CD4-positive, alpha-beta T cell treated with Interleukin-1 beta for 1 hour (primary cell): ENCODE results near the gene SLC22A13.
"Not testable (repeated sequence)": the region's sequence is repeated elsewhere in the genome, so short reads cannot be mapped to it uniquely, and the experiment has no call there.

Source experiments
- DNase-seq, 2 donors: peaks; one replicate each; pipeline ENCODE4 v3.0.0-alpha.2; 2020 to 2022

Gene SLC22A13, protein sequence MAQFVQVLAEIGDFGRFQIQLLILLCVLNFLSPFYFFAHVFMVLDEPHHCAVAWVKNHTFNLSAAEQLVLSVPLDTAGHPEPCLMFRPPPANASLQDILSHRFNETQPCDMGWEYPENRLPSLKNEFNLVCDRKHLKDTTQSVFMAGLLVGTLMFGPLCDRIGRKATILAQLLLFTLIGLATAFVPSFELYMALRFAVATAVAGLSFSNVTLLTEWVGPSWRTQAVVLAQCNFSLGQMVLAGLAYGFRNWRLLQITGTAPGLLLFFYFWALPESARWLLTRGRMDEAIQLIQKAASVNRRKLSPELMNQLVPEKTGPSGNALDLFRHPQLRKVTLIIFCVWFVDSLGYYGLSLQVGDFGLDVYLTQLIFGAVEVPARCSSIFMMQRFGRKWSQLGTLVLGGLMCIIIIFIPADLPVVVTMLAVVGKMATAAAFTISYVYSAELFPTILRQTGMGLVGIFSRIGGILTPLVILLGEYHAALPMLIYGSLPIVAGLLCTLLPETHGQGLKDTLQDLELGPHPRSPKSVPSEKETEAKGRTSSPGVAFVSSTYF

GRCh38 chr3:38265604-38266307 lies at the start of gene SLC22A13:
TSS of gene SLC22A13 (plus strand) at chr3:38265812. CDS start at chr3:38265861, 49 bp downstream.
- no peak for DNase-seq

DNA sequence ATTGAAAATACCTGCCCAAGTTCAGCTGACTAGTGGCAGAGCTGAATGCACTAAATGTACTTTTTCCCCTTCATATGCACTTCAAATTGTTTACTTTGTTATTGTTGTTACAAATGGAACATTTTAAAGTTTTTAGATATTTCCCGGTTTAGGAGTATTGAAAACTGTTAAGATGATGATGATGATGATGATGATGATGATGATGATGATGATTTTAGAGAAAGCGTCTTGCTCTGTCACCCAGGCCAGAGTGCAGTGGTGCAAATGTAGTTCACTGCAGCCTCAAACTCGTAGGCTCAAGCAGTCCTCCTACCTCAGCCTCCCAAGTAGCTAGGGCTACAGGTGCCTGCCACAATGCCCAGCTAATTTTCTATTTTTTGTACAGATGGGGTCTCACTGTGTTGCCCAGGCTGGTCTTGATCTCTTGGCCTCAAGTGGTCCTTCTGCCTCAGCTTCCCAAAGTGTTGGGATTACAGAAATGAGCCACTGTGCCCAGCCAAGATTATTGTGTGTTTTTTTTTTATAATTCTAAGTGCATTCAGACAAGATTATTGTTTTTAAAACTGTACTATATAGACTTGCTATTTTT lies 45.9 kb upstream of the SLC22A13 start:
- no peak for DNase-seq

- DNase-seq = no peak
Measured at GRCh38 chr3:38221005-38221404, 44.6 kb upstream of the SLC22A13 start.

GRCh38 chr3:38222032-38222634 lies 43.5 kb upstream of the SLC22A13 start:
- no peak for DNase-seq

DNA sequence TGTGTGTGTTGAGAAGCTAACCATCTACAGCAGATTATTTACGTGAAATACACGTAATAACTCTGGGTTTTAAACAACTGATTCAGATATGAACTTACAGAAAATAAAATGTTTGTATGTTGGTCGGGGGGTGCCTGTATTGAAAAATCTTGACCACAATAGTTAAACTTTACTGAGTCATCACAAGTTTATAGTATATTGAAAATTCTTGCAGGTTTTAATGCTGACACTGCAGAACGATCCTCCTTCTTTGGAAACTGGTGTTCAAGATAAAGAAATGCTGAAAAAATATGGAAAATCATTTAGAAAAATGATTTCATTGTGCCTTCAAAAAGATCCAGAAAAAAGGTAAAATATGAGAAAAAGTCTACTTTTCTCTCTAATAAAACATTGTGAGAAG lies 41.3 kb upstream of the SLC22A13 start:
- no peak for DNase-seq

- no peak for DNase-seq
Measured at GRCh38 chr3:38226273-38226672, 39.3 kb upstream of the SLC22A13 start.

DNA sequence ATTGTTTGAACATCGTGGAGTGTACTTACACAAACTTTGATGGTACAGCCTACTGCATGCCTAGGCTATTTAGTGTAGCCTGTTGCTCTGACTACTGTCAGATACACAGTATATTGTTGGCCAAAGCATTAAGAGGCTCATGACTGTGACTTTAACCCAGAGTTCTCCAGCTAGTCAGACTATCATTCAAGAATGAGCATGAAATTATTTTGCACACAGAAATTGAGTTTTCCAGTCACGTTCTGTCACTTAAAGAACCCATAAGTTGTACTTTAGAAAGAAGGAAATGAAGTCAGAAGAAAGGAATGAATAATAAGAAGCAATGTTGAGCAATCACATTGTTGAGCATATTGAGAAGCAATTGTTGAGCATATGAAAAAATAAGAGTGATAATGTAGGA lies 37.6 kb upstream of the SLC22A13 start:
- DNase-seq = no peak

GRCh38 chr3:38229036-38229435 lies 36.6 kb upstream of the SLC22A13 start:
- no peak for DNase-seq

DNA sequence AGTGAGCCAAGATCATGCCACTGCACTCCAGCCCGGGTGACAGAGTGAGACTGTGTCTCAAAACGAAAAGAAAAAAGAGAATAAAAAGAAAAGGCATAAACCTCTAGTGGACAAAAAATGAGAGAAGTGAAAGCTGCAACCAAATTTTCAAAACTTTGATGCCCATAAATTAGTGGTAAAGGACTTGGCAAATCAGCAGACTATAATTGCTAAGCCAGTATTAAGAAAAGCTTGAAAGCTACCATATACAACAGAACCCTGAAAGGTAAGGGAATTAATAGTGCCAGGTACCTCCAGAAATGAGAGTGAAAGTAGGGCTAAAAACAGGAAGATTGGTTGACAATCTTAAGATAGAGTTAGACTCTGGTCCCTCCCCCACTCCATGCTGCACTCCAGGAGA lies 32.9 kb upstream of the SLC22A13 start:
- no peak for DNase-seq

- DNase-seq = no peak
Measured at GRCh38 chr3:38235466-38235865, 30.1 kb upstream of the SLC22A13 start.

DNA sequence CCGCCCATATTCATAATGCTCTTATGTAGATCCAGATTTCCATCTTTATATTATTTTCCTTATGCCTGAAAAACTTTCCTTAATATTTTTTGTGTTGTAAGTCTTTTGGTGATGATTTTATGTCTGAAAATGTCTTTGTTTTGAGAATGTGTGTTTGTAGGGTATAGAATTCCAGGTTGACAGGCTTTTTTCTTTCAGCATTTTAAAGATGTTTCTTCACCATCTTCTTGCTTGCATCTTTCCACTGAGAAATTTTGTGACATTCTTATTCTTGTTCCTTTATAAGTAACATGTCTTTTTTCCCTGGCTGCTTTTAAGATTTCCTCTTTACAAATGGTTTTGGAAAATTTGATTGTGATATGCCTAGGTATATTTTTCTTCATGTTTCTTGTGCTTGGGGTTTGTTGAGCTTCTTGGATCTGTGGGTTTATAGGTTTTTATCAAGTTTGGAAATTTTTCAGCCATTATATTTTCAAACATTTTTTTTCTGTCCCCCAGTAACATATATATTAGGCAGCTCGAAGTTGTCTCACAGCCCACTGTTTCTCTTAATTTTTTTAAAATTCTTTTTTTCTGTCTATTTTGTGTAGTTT lies 27.1 kb upstream of the SLC22A13 start:
- no peak for DNase-seq

- not testable (repeated sequence) for DNase-seq
Measured at GRCh38 chr3:38242812-38243211, 22.8 kb upstream of the SLC22A13 start.

GRCh38 chr3:38245930-38246329 lies 19.7 kb upstream of the SLC22A13 start:
- DNase-seq = no peak

DNA sequence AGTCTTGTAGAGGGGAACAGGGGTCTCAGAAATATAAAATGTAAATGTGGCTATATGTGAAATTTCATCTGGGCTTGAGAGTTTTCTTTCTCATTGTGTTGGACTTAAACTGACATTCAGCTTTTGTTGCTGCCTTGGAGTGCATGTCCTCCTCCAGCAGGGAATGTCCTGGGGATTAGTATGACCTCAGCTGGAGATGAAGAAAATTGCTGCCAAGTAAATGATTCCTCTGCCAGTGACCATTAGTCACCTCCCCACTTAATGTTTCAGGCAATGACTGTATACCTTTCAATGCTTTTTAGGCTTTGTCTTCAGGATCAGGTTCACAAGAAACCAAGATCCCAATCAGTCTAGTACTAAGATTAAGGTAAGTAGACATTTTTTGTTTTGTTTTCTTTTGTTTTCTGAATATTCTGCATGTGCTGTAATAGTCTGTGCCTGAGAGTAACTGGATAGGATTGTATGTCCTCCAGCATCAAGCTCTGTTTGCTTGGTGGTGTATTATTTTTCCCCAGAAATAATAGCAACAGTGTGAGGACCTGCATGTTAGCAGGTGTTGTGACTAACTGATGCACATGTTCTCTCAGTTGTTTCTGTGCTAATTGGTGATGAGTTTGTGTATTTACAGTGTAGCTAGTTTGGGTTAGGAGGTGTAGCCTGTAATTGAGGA lies 18.1 kb upstream of the SLC22A13 start:
- DNase-seq = no peak

- no peak for DNase-seq
Measured at GRCh38 chr3:38250198-38250597, 15.4 kb upstream of the SLC22A13 start.

- DNase-seq = no peak
Measured at GRCh38 chr3:38251197-38251596, 14.4 kb upstream of the SLC22A13 start.

DNA sequence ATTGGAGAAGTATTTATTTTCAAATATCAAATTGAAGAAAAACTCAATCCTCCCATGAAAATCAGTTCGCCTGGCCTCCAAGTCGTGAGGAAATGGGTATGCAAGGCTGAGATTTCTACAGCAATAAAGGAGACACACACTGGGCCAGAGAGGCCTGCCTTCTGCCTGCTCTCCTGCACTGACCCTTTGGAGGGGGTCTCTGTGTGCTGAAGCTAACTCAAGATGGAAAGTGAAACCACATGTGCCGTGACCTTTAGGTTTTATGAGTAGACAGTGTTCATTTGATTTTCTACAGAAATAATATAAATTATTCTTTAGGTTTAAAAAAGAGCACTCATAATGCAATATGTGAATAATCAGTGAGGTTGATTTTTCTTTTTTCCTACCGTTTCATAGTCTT lies 11.9 kb upstream of the SLC22A13 start:
- no peak for DNase-seq

- DNase-seq = no peak
Measured at GRCh38 chr3:38254872-38255271, 10.7 kb upstream of the SLC22A13 start.

DNA sequence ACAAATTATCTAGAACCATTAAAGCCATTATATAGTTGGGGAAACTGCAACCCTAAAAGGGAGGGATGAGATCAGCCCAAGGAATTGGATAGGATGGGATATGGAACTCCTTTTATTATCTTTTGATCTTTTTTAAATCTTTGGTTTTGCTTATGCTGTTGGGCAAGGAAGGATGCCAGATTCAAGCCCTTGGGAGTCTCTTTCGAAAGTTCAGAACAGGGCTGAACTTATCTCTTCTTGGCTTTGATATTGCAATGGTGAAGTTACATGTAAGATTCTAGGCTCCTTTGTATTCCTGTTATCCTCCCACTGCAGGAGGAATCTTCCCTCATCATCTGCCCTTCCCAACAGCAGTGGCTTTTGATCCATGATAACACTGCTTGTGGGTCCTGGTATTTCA lies 10.0 kb upstream of the SLC22A13 start:
- DNase-seq = no peak

DNA sequence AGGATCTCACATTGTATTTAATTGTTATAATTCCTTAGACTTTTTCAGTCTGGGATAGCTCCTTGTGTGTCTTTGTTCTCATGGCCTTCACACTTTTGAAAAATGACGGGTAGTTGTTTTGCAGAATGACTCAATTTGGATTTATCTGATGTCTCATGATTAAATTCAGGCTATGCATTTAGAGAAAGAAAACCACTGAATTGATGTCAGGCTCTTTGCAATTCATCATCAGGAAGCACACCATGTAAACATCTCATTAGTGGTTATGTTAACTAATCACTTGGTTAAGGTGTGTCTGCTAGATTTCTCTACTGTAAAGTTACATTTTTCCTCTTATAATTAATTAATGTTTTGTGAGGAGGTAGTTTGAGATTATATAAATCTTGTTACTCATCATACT lies 8.0 kb upstream of the SLC22A13 start:
- DNase-seq = no peak

GRCh38 chr3:38260474-38260873 lies 5.1 kb upstream of the SLC22A13 start:
- no peak for DNase-seq

- no peak for DNase-seq
Measured at GRCh38 chr3:38264353-38264771, 1.2 kb upstream of the SLC22A13 start.
